Lower leg skin (tissue), 3 donors: ENCODE data around the gene TULP1.

Experiments used
- CTCF ChIP-seq, 3 donors: fragments of 450-650 bp; IDR thresholded peaks; one replicate each; pipeline ENCODE4 v1.5.1; 2016; ENCODE audit warnings: antibody characterized with exemption in 3 of 3, mild to moderate bottlenecking in 3 of 3, moderate library complexity in 2 of 3
- POLR2A ChIP-seq, 2 donors: fragments of 450-650 bp; IDR thresholded peaks; one replicate each; pipeline ENCODE4 v1.6.1; 2016 to 2017; ENCODE audit warnings: antibody characterized with exemption in 2 of 2, mild to moderate bottlenecking in 1 of 2, moderate library complexity in 1 of 2

- no peak for TF ChIP-seq CTCF (IDR thresholded peaks at IDR 0.05)
- no peak for TF ChIP-seq POLR2A (IDR thresholded peaks at IDR 0.05)
These were observed 44.5 kb upstream of the TULP1 start for GRCh38 chr6:35557239-35557638.
